Tibial nerve (tissue), 3 donors: ENCODE results near the gene ITGA2.

Source experiments
- POLR2A ChIP-seq, 2 donors: fragments of 450-650 bp; IDR thresholded peaks; one replicate each; pipeline ENCODE4 v1.6.1; 2017; ENCODE audit warnings: antibody characterized with exemption in 2 of 2, mild to moderate bottlenecking in 2 of 2, moderate library complexity in 2 of 2
- TF ChIP-seq, protein P1 (sequence below), 5 experiments: fragments of 200-600 bp in 3 of 5; fragments of 450-650 bp in 2 of 5; sonication (generic) in 3 of 5; IDR thresholded peaks; one replicate each; pipeline ENCODE4 v1.5.1; 2016 to 2019; ENCODE audit warnings: antibody characterized with exemption in 5 of 5, mild to moderate bottlenecking in 3 of 5, moderate library complexity in 2 of 5

GRCh38 chr5:53011233-53011632 is 22.1 kb downstream of the ITGA2 start:
- TF ChIP-seq, protein P1, sequence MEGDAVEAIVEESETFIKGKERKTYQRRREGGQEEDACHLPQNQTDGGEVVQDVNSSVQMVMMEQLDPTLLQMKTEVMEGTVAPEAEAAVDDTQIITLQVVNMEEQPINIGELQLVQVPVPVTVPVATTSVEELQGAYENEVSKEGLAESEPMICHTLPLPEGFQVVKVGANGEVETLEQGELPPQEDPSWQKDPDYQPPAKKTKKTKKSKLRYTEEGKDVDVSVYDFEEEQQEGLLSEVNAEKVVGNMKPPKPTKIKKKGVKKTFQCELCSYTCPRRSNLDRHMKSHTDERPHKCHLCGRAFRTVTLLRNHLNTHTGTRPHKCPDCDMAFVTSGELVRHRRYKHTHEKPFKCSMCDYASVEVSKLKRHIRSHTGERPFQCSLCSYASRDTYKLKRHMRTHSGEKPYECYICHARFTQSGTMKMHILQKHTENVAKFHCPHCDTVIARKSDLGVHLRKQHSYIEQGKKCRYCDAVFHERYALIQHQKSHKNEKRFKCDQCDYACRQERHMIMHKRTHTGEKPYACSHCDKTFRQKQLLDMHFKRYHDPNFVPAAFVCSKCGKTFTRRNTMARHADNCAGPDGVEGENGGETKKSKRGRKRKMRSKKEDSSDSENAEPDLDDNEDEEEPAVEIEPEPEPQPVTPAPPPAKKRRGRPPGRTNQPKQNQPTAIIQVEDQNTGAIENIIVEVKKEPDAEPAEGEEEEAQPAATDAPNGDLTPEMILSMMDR (IDR thresholded peaks at IDR 0.05): no peak
- no peak for TF ChIP-seq POLR2A (IDR thresholded peaks at IDR 0.05)
